ENCODE data around the gene UBE3A.

UBE3A gene

DNA sequence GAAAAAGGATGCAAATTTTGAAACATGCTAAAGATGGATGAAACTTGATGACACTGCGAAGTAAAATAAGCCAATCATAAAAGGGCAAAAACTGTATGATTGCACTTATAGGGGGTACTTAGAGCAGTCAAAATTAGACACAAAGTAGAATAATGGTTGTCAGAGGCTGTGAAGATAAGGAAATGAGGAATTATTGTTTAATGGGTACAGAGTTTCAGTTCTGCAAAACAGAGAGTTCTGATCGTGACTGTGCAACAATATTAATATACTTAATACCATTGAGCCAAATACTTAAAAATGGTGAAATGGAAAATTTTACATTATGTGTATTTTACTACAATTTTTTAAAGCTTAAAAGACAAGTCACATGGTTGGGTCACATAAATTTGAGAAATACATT is 35.1 kb downstream of the UBE3A start:
- Histone ChIP-seq H3K36me3 (ENCODE audit: insufficient read depth, low read length) (peaks cover 77% of the 10 kb centered on the region), H2AFZ (ENCODE audit: low read length) (no peak overlapping the region), H3F3A (ENCODE audit: low read depth) (no peaks in the 10 kb centered on the region), H3K4me2 (ENCODE audit: low read depth, low read length, poor library complexity, severe bottlenecking) (no peak overlapping the region), H3K4me1 (ENCODE audit: insufficient read depth, low read length, poor library complexity, severe bottlenecking) (no peaks in the 10 kb centered on the region), H3K79me2 (ENCODE audit: insufficient read depth, low read length) (peaks cover 65% of the 10 kb centered on the region), H4K20me1 (ENCODE audit: insufficient read depth, low read length, poor library complexity, severe bottlenecking) (peaks cover 41% of the 10 kb centered on the region), H3K27me3 (ENCODE audit: insufficient read depth, low read length, poor library complexity, severe bottlenecking) (no peaks in the 10 kb centered on the region), H3K9me2 (replicated peaks; ENCODE audit: low read depth, low read length) (no peaks in the 10 kb centered on the region), H3K9me3 (ENCODE audit: insufficient read depth, low read depth, low read length) (no peaks in the 10 kb centered on the region), H3K9ac (ENCODE audit: low read depth, low read length, poor library complexity, severe bottlenecking) (no peak overlapping the region), H3K4me3 (ENCODE audit: low read length, poor library complexity, severe bottlenecking) (no peak overlapping the region)
- TF ChIP-seq EZH2phosphoT487 (IDR thresholded peaks at IDR 0.05; ENCODE audit: borderline replicate concordance) (no peak), CTCF (conservative IDR thresholded peaks at IDR 0.05; ENCODE audit: low read length) (no peak)

- no peaks in the 10 kb centered on the region for H3K9me2 ChIP-seq (replicated peaks; ENCODE audit: low read depth, low read length)
- H2AFZ ChIP-seq (ENCODE audit: low read length) = no peak overlapping the region
- peaks cover 76% of the 10 kb centered on the region for H3K36me3 ChIP-seq (ENCODE audit: insufficient read depth, low read length)
- peaks cover 61% of the 10 kb centered on the region for H3K79me2 ChIP-seq (ENCODE audit: insufficient read depth, low read length)
- no peaks in the 10 kb centered on the region for H3F3A ChIP-seq (ENCODE audit: low read depth)
- H3K4me1 ChIP-seq (ENCODE audit: insufficient read depth, low read length, poor library complexity, severe bottlenecking) = peaks cover 4% of the 10 kb centered on the region
- H3K4me3 ChIP-seq (ENCODE audit: low read length, poor library complexity, severe bottlenecking) = no peak overlapping the region
- H3K9ac ChIP-seq (ENCODE audit: low read depth, low read length, poor library complexity, severe bottlenecking) = no peak overlapping the region
- no peaks in the 10 kb centered on the region for H3K9me3 ChIP-seq (ENCODE audit: insufficient read depth, low read depth, low read length)
- H3K4me2 ChIP-seq (ENCODE audit: low read depth, low read length, poor library complexity, severe bottlenecking) = no peak overlapping the region
- no peaks in the 10 kb centered on the region for H3K27me3 ChIP-seq (ENCODE audit: insufficient read depth, low read length, poor library complexity, severe bottlenecking)
- TF ChIP-seq CTCF (conservative IDR thresholded peaks at IDR 0.05; ENCODE audit: low read length) (no peak), EZH2phosphoT487 (IDR thresholded peaks at IDR 0.05; ENCODE audit: borderline replicate concordance) (no peak)
- peaks cover 35% of the 10 kb centered on the region for H4K20me1 ChIP-seq (ENCODE audit: insufficient read depth, low read length, poor library complexity, severe bottlenecking)
Measured at GRCh38 chr15:25402342-25402741, 36.5 kb downstream of the UBE3A start.

GRCh38 chr15:25401501-25401900 is 37.3 kb downstream of the UBE3A start:
- no peak overlapping the region for H3K4me2 ChIP-seq (ENCODE audit: low read depth, low read length, poor library complexity, severe bottlenecking)
- peaks cover 76% of the 10 kb centered on the region for H3K36me3 ChIP-seq (ENCODE audit: insufficient read depth, low read length)
- no peaks in the 10 kb centered on the region for H3K9me3 ChIP-seq (ENCODE audit: insufficient read depth, low read depth, low read length)
- TF ChIP-seq CTCF (conservative IDR thresholded peaks at IDR 0.05; ENCODE audit: low read length) (no peak), EZH2phosphoT487 (IDR thresholded peaks at IDR 0.05; ENCODE audit: borderline replicate concordance) (no peak)
- H3K9ac ChIP-seq (ENCODE audit: low read depth, low read length, poor library complexity, severe bottlenecking) = no peak overlapping the region
- peaks cover 10% of the 10 kb centered on the region for H3K4me1 ChIP-seq (ENCODE audit: insufficient read depth, low read length, poor library complexity, severe bottlenecking)
- no peaks in the 10 kb centered on the region for H3F3A ChIP-seq (ENCODE audit: low read depth)
- H3K4me3 ChIP-seq (ENCODE audit: low read length, poor library complexity, severe bottlenecking) = no peak overlapping the region
- H3K79me2 ChIP-seq (ENCODE audit: insufficient read depth, low read length) = peaks cover 61% of the 10 kb centered on the region
- H4K20me1 ChIP-seq (ENCODE audit: insufficient read depth, low read length, poor library complexity, severe bottlenecking) = peaks cover 35% of the 10 kb centered on the region
- no peak overlapping the region for H2AFZ ChIP-seq (ENCODE audit: low read length)
- H3K27me3 ChIP-seq (ENCODE audit: insufficient read depth, low read length, poor library complexity, severe bottlenecking) = no peaks in the 10 kb centered on the region
- H3K9me2 ChIP-seq (replicated peaks; ENCODE audit: low read depth, low read length) = no peaks in the 10 kb centered on the region

Measured in Loucy (cell line).